HG03103 (cell line): ENCODE measurements around the gene AKAP9.
"Not testable (repeated sequence)": the region's sequence is repeated elsewhere in the genome, so short reads cannot be mapped to it uniquely, and the experiment has no call there.

ENCODE experiments used
- ATAC-seq: cut with Tn5 transposase; IDR thresholded peaks from one replicate; pipeline ENCODE4 v1.9.1; 2021; ENCODE audit warnings: low read depth; ENCODE audit not compliant: unreplicated experiment

AKAP9 gene

GRCh38 chr7:92119213-92119759 lies 178.6 kb downstream of the AKAP9 start:
- no peak for ATAC-seq

GRCh38 chr7:92121681-92122080 lies 181.0 kb downstream of the AKAP9 start:
- ATAC-seq = no peak

- no peak for ATAC-seq
Measured at GRCh38 chr7:92131093-92131492, 190.4 kb downstream of the AKAP9 start.

GRCh38 chr7:92131764-92132330 lies 191.2 kb downstream of the AKAP9 start:
- ATAC-seq = no peak

GRCh38 chr7:92133133-92133736 lies 192.6 kb downstream of the AKAP9 start:
- peak; percentile 15 for ATAC-seq

GRCh38 chr7:92133737-92134270 lies 193.1 kb downstream of the AKAP9 start:
- ATAC-seq = peak; percentile 20

- peak; percentile 85 for ATAC-seq
Measured at GRCh38 chr7:92134271-92135051, 193.8 kb downstream of the AKAP9 start, which contains the start of gene CYP51A1. CYP51A1 (minus strand) TSS chr7:92134477; CDS start chr7:92134364, 113 bp downstream.

GRCh38 chr7:92135052-92135889 lies 194.6 kb downstream of the AKAP9 start:
- no peak for ATAC-seq

- ATAC-seq = no peak
Measured at GRCh38 chr7:92137557-92137956, 196.9 kb downstream of the AKAP9 start.

- ATAC-seq = no peak
Measured at GRCh38 chr7:92141161-92141560, 200.5 kb downstream of the AKAP9 start.

- not testable (repeated sequence) for ATAC-seq
Measured at GRCh38 chr7:92142791-92143190, 202.1 kb downstream of the AKAP9 start.

- not testable (repeated sequence) for ATAC-seq
Measured at GRCh38 chr7:92143192-92143880, 202.7 kb downstream of the AKAP9 start.

- no peak for ATAC-seq
Measured at GRCh38 chr7:92149736-92150239, 209.1 kb downstream of the AKAP9 start.

GRCh38 chr7:92150450-92151017 lies 209.9 kb downstream of the AKAP9 start:
- ATAC-seq = no peak

GRCh38 chr7:92155108-92155739 lies 214.6 kb downstream of the AKAP9 start:
- no peak for ATAC-seq

- ATAC-seq = no peak
Measured at GRCh38 chr7:92156990-92157389, 216.3 kb downstream of the AKAP9 start.

- peak; percentile 81 for ATAC-seq
Measured at GRCh38 chr7:92158660-92159575, 218.3 kb downstream of the AKAP9 start.
